ENCODE measurements around the gene ARHGAP15. TPM values are rescaled to one million over a fixed set of nuclear protein-coding genes. Genes with fewer than 3 reads are reported as not detected.

Gene ARHGAP15
- total RNA-seq, 1 donor from 2014 or later = 7.0 TPM

GRCh38 chr2:143577489-143577888 is 448.3 kb downstream of the ARHGAP15 start:
- H3K27ac ChIP-seq (replicated peaks) = no peak overlapping the region
- H3K4me3 ChIP-seq = no peak overlapping the region
- no peaks in the 10 kb centered on the region for H3K9me3 ChIP-seq (replicated peaks)
- no peaks in the 10 kb centered on the region for H3K27me3 ChIP-seq (ENCODE audit: low read depth)
- intact Hi-C loops (cut with micrococcal nuclease) = no loop called here
- no peaks in the 10 kb centered on the region for H3K36me3 ChIP-seq
- TF ChIP-seq CTCF (IDR thresholded peaks at IDR 0.05; ENCODE audit: borderline replicate concordance) = no peak
- peaks cover 4% of the 10 kb centered on the region for H3K4me1 ChIP-seq
- no peak for DNase-seq

- Histone ChIP-seq H3K27ac (replicated peaks) (no peak overlapping the region), H3K27me3 (ENCODE audit: low read depth) (no peaks in the 10 kb centered on the region), H3K36me3 (no peaks in the 10 kb centered on the region), H3K4me3 (no peak overlapping the region), H3K4me1 (peaks cover 4% of the 10 kb centered on the region), H3K9me3 (replicated peaks) (no peaks in the 10 kb centered on the region)
- intact Hi-C loops (cut with micrococcal nuclease) = no loop called here
- TF ChIP-seq CTCF (IDR thresholded peaks at IDR 0.05; ENCODE audit: borderline replicate concordance) = no peak
- no peak for DNase-seq
These were observed 450.2 kb downstream of the ARHGAP15 start for GRCh38 chr2:143579456-143579855.

GRCh38 chr2:143581134-143581533 is 451.9 kb downstream of the ARHGAP15 start:
- Histone ChIP-seq H3K27ac (replicated peaks) (no peak overlapping the region), H3K36me3 (no peaks in the 10 kb centered on the region)
- intact Hi-C loops (cut with micrococcal nuclease) = no loop called here

GRCh38 chr2:143582046-143582747 is 453.0 kb downstream of the ARHGAP15 start:
- no peaks in the 10 kb centered on the region for H3K27me3 ChIP-seq (ENCODE audit: low read depth)
- H3K4me1 ChIP-seq = peaks cover 4% of the 10 kb centered on the region
- no peak for DNase-seq
- peak; percentile 24 for TF ChIP-seq CTCF (IDR thresholded peaks at IDR 0.05; ENCODE audit: borderline replicate concordance)
- H3K36me3 ChIP-seq = no peaks in the 10 kb centered on the region
- intact Hi-C loops (cut with micrococcal nuclease) = no loop called here
- H3K9me3 ChIP-seq (replicated peaks) = peaks cover 17% of the 10 kb centered on the region
- H3K27ac ChIP-seq (replicated peaks) = no peak overlapping the region
- no peak overlapping the region for H3K4me3 ChIP-seq

More at GRCh38 chr2:143581134-143581533, 451.9 kb downstream of the ARHGAP15 start:
- DNase-seq = no peak
- Histone ChIP-seq H3K9me3 (replicated peaks) (peaks cover 6% of the 10 kb centered on the region), H3K4me3 (no peak overlapping the region), H3K27me3 (ENCODE audit: low read depth) (no peaks in the 10 kb centered on the region), H3K4me1 (peaks cover 4% of the 10 kb centered on the region)
- no peak for TF ChIP-seq CTCF (IDR thresholded peaks at IDR 0.05; ENCODE audit: borderline replicate concordance)

GRCh38 chr2:143584936-143585335 is 455.7 kb downstream of the ARHGAP15 start:
- H3K27me3 ChIP-seq (ENCODE audit: low read depth) = no peaks in the 10 kb centered on the region
- no peak for TF ChIP-seq CTCF (IDR thresholded peaks at IDR 0.05; ENCODE audit: borderline replicate concordance)
- no peaks in the 10 kb centered on the region for H3K36me3 ChIP-seq
- no peak overlapping the region for H3K27ac ChIP-seq (replicated peaks)
- peaks cover 4% of the 10 kb centered on the region for H3K4me1 ChIP-seq
- no peak for DNase-seq
- intact Hi-C loops (cut with micrococcal nuclease) = no loop called here
- H3K4me3 ChIP-seq = no peak overlapping the region
- peaks cover 21% of the 10 kb centered on the region for H3K9me3 ChIP-seq (replicated peaks)
